ENCODE results near the gene AUP1. TPM values are rescaled to one million over a fixed set of nuclear protein-coding genes. Genes with fewer than 3 reads are reported as not detected.

Gene AUP1
- polyA plus RNA-seq, 1 donor from 2014 or later = 153 TPM

GRCh38 chr2:74573747-74574562 lies 44.4 kb upstream of the AUP1 start:
- Histone ChIP-seq H3K79me2 (replicated peaks; ENCODE audit: insufficient read depth, low read length) (no peaks in the 10 kb centered on the region), H3K27me3 (ENCODE audit: insufficient read depth, low read depth, low read length) (no peaks in the 10 kb centered on the region), H2AFZ (ENCODE audit: low read depth, low read length) (no peak overlapping the region), H3K27ac (ENCODE audit: low read length) (no peak overlapping the region), H3K4me3 (ENCODE audit: low read length) (no peak overlapping the region), H3F3A (ENCODE audit: insufficient read depth, low read length, poor library complexity, severe bottlenecking) (no peaks in the 10 kb centered on the region), H3K9me3 (ENCODE audit: low read length) (no peaks in the 10 kb centered on the region), H3K36me3 (ENCODE audit: insufficient read depth, low read length) (no peaks in the 10 kb centered on the region), H4K20me1 (ENCODE audit: insufficient read depth) (no peaks in the 10 kb centered on the region), H3K9ac (ENCODE audit: low read length) (no peak overlapping the region), H3K4me2 (ENCODE audit: low read length) (no peak overlapping the region), H3K9me2 (ENCODE audit: insufficient read depth, low read length) (no peaks in the 10 kb centered on the region)
- TF ChIP-seq REST (IDR thresholded peaks at IDR 0.05; ENCODE audit: borderline replicate concordance) = no peak
- no peak for TF ChIP-seq EP300 (conservative IDR thresholded peaks at IDR 0.05; ENCODE audit: poor library complexity, severe bottlenecking)
- TF ChIP-seq TAF1 (IDR thresholded peaks at IDR 0.05; ENCODE audit: low read depth) = no peak
- no peak for TF ChIP-seq SMC3 (conservative IDR thresholded peaks at IDR 0.05; ENCODE audit: poor library complexity)
- no peak for TF ChIP-seq EZH2 (IDR thresholded peaks at IDR 0.05; ENCODE audit: borderline replicate concordance, insufficient read depth, low read length, poor library complexity, severe bottlenecking)
- TF ChIP-seq RAD21 (conservative IDR thresholded peaks at IDR 0.05) = no peak
- TF ChIP-seq POLR2AphosphoS5 (IDR thresholded peaks at IDR 0.05) = no peak
- TF ChIP-seq, protein P1, sequence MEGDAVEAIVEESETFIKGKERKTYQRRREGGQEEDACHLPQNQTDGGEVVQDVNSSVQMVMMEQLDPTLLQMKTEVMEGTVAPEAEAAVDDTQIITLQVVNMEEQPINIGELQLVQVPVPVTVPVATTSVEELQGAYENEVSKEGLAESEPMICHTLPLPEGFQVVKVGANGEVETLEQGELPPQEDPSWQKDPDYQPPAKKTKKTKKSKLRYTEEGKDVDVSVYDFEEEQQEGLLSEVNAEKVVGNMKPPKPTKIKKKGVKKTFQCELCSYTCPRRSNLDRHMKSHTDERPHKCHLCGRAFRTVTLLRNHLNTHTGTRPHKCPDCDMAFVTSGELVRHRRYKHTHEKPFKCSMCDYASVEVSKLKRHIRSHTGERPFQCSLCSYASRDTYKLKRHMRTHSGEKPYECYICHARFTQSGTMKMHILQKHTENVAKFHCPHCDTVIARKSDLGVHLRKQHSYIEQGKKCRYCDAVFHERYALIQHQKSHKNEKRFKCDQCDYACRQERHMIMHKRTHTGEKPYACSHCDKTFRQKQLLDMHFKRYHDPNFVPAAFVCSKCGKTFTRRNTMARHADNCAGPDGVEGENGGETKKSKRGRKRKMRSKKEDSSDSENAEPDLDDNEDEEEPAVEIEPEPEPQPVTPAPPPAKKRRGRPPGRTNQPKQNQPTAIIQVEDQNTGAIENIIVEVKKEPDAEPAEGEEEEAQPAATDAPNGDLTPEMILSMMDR (IDR thresholded peaks at IDR 0.05; ENCODE audit: poor library complexity, severe bottlenecking) = no peak
- no peak for TF ChIP-seq MXI1 (conservative IDR thresholded peaks at IDR 0.05; ENCODE audit: poor library complexity, severe bottlenecking)

GRCh38 chr2:74572178-74572925 lies 42.8 kb upstream of the AUP1 start:
- H3K36me3 ChIP-seq (ENCODE audit: insufficient read depth, low read length) = no peaks in the 10 kb centered on the region
- no peak overlapping the region for H2AFZ ChIP-seq (ENCODE audit: low read depth, low read length)
- no peaks in the 10 kb centered on the region for H3F3A ChIP-seq (ENCODE audit: insufficient read depth, low read length, poor library complexity, severe bottlenecking)
- H3K9me2 ChIP-seq (ENCODE audit: insufficient read depth, low read length) = no peaks in the 10 kb centered on the region
- no peaks in the 10 kb centered on the region for H3K27me3 ChIP-seq (ENCODE audit: insufficient read depth, low read depth, low read length)
- no peak overlapping the region for H3K4me3 ChIP-seq (ENCODE audit: low read length)
- H3K27ac ChIP-seq (ENCODE audit: low read length) = no peak overlapping the region
- H3K4me2 ChIP-seq (ENCODE audit: low read length) = no peak overlapping the region
- TF ChIP-seq TAF1 (IDR thresholded peaks at IDR 0.05; ENCODE audit: low read depth) = no peak
- TF ChIP-seq, protein P1 (IDR thresholded peaks at IDR 0.05; ENCODE audit: poor library complexity, severe bottlenecking) = no peak
- no peak overlapping the region for H3K9ac ChIP-seq (ENCODE audit: low read length)
- no peaks in the 10 kb centered on the region for H3K79me2 ChIP-seq (replicated peaks; ENCODE audit: insufficient read depth, low read length)
- H4K20me1 ChIP-seq (ENCODE audit: insufficient read depth) = no peaks in the 10 kb centered on the region
- H3K9me3 ChIP-seq (ENCODE audit: low read length) = no peaks in the 10 kb centered on the region
